HUES6 (cell line): ENCODE results near the gene ATP2B3.

Experiments
- H3K27ac ChIP-seq: 2 replicates; pipeline ENCODE4 v1.7.0; 2013; ENCODE audit warnings: low read depth, mild to moderate bottlenecking, low read length, inconsistent platforms
- H3K27me3 ChIP-seq: 2 replicates; pipeline ENCODE4 v1.6.1; 2013; ENCODE audit warnings: low read length; ENCODE audit not compliant: control insufficient read depth, insufficient read depth
- H3K36me3 ChIP-seq: 2 replicates; pipeline ENCODE4 v1.6.1; 2013; ENCODE audit warnings: low read length; ENCODE audit not compliant: control insufficient read depth, insufficient read depth
- H3K4me1 ChIP-seq: 2 replicates; pipeline ENCODE4 v1.6.1; 2013; ENCODE audit warnings: low read length; ENCODE audit not compliant: control insufficient read depth, insufficient read depth
- H3K4me3 ChIP-seq: 2 replicates; pipeline ENCODE4 v1.5.1; 2013; ENCODE audit warnings: low read depth, low read length
- H3K9ac ChIP-seq: one replicate; pipeline ENCODE4 v1.6.1; 2013; ENCODE audit warnings: mild to moderate bottlenecking, low read length
- H3K9me3 ChIP-seq: 2 replicates; pipeline ENCODE4 v1.6.1; 2013; ENCODE audit warnings: low read depth, low read length; ENCODE audit not compliant: control insufficient read depth, insufficient read depth

The ATP2B3 gene

DNA sequence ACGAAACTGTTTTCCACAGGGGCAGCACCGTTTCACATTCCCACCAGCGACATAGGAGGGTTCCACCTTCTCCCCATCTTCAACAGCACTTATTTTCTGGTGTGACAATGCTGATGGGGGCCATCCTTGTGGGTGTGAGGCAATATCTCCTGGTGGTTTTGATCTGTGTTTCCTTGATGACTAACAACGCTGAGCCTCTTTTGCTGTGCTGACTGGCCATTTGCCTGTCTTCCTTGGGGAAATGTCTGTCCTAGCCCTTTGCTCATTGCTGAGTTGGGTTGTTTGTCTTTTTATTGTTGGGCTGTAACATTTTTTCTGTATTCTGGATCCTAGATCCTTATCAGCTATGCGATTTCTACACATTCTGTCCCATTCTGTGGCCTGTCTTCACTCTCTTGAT is 33.7 kb downstream of the ATP2B3 start:
- H3K4me3 ChIP-seq: no peak overlapping the region
- H3K27ac ChIP-seq: no peak overlapping the region
- peaks cover 22% of the 10 kb centered on the region; the same call in 1 of the 2 replicates for H3K9me3 ChIP-seq
- H3K4me1 ChIP-seq: no peaks in the 10 kb centered on the region
- no peak overlapping the region for H3K9ac ChIP-seq
- no peaks in the 10 kb centered on the region; the same call in 1 of the 2 replicates for H3K27me3 ChIP-seq
- no peaks in the 10 kb centered on the region for H3K36me3 ChIP-seq

DNA sequence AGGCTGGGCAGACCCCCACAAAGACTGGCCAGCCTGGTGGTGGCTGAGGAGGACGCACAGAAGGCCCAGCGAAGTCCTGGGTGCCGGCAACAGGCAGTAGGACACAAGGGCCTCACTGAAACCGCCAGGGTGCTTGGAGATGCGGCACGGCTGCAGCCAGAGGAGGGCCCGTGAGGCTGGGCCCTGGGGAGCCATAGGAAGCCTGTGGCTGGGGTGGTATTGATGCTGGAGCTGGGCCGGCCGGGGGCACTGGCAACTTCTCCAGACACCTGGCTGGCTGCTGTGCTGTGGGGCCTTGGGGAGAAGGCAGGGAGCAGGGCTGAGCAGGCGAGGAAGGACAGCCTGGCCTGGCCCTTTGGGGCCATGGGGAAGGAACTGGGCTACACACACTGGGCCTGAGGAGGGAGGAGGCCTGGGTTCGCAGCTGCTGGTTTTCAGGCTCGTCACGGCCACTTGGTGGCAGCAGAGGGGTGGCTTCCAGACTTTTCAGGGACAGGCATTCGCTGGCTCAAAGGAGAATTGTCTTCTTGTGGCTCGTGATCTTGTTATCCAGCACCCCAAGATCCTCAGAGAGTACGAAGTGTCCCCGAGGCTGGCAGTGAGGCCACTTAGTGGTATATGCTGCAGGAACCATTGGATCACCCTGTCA is 37.2 kb downstream of the ATP2B3 start:
- H3K4me3 ChIP-seq: no peak overlapping the region
- H3K36me3 ChIP-seq: no peaks in the 10 kb centered on the region
- H3K4me1 ChIP-seq: no peaks in the 10 kb centered on the region
- no peak overlapping the region for H3K9ac ChIP-seq
- peaks cover 15% of the 10 kb centered on the region; the same call in 1 of the 2 replicates for H3K9me3 ChIP-seq
- no peaks in the 10 kb centered on the region; the same call in 1 of the 2 replicates for H3K27me3 ChIP-seq
- no peak overlapping the region for H3K27ac ChIP-seq

DNA sequence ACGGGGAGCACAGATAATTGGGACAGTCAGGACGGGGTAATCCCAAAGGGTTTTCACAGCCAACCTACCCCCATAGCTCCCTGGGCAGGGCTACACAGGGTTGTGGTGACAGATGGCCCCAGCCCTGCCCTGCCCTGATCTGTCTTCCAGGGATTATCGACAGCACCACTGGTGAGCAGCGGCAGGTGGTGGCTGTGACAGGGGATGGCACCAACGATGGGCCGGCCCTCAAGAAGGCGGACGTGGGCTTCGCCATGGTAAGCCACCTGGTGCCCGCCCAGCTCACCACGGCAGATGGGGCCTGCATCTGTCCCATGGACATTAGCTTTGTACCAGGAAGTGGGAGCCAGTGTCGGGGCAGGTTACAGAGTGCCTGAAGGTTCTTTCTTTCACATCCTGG is 39.3 kb downstream of the ATP2B3 start:
- Histone ChIP-seq H3K4me1 (no peaks in the 10 kb centered on the region; the same call in 1 of the 2 replicates), H3K27ac (no peak overlapping the region), H3K9me3 (peaks cover 29% of the 10 kb centered on the region; the same call in 1 of the 2 replicates), H3K27me3 (no peaks in the 10 kb centered on the region; the same call in 1 of the 2 replicates), H3K9ac (no peak overlapping the region), H3K4me3 (no peak overlapping the region), H3K36me3 (no peaks in the 10 kb centered on the region)

DNA sequence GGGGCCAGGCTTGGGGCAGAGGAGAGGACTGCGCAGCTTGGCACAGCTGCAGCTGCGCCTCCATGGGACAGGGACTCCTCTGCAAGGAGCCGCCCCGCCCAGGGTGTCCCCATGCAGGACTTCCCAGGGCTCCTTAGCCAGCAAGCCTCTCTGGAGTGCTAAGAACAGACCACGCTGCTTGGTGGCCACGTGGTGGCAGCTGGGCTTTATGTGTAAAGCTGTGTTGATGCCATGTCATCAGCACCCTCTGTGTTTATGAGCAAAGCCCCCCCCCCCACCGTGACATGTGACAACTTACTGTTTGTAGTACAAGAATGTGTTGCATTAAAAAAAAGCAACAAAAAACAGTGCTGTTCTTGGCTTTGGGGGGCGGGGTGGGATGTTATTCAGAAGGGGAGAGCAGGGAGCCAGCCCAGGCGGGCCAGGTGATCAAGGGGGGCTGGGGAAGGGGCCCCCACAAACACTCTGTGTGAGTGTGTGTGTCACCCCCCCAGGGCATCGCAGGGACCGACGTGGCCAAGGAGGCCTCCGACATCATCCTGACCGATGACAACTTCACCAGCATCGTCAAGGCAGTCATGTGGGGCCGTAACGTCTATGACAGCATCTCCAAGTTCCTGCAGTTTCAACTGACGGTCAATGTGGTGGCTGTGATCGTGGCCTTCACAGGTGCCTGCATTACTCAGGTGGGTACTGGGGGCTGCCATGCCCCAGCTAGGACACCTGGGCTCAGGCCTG is 40.3 kb downstream of the ATP2B3 start:
- no peak overlapping the region for H3K27ac ChIP-seq
- H3K36me3 ChIP-seq: no peaks in the 10 kb centered on the region
- H3K4me3 ChIP-seq: no peak overlapping the region
- H3K9me3 ChIP-seq: peaks cover 30% of the 10 kb centered on the region; the same call in 1 of the 2 replicates
- H3K9ac ChIP-seq: no peak overlapping the region
- H3K27me3 ChIP-seq: no peaks in the 10 kb centered on the region; the same call in 1 of the 2 replicates
- no peaks in the 10 kb centered on the region; the same call in 1 of the 2 replicates for H3K4me1 ChIP-seq

DNA sequence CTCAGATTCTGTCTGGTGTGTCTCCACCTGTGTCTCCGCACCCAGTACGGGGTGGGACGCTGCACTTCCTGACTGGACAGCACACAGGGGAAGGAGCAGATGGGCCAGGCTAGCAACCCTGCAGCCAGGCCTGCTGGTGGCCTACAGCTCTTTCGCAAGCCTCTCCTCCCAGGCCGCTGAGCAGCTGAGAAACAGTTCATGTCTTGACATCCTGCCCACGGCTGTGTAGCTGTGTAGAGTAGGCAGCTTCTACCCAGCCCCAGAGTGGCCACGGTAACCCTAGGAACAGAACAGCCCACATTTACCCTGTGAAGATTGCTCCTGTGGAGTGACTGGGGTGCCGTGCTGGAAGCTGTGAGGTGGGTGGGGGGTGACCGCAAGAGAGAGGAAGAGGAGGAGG is 42.6 kb downstream of the ATP2B3 start:
- Histone ChIP-seq H3K27ac (no peak overlapping the region), H3K36me3 (no peaks in the 10 kb centered on the region), H3K9me3 (peaks cover 37% of the 10 kb centered on the region; the same call in 1 of the 2 replicates), H3K9ac (no peak overlapping the region), H3K27me3 (no peaks in the 10 kb centered on the region; the same call in 1 of the 2 replicates), H3K4me1 (no peaks in the 10 kb centered on the region; the same call in 1 of the 2 replicates), H3K4me3 (no peak overlapping the region)

DNA sequence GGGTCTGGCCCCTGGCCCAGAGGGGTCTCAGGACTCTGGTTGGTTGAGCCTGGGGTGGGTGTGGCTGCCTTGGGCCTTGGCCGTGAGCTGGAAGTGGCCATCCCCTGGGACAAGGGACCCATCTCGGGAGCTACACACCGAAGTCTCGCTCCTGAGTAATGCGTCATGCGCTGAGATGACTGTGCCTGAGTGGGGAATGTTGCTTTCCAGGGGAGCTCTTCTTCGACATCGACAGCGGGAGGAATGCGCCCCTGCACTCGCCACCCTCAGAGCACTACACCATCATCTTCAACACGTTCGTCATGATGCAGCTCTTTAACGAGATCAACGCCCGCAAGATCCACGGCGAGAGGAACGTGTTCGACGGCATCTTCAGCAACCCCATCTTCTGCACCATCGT is 43.0 kb downstream of the ATP2B3 start:
- Histone ChIP-seq H3K4me3 (no peak overlapping the region), H3K27ac (no peak overlapping the region)

DNA sequence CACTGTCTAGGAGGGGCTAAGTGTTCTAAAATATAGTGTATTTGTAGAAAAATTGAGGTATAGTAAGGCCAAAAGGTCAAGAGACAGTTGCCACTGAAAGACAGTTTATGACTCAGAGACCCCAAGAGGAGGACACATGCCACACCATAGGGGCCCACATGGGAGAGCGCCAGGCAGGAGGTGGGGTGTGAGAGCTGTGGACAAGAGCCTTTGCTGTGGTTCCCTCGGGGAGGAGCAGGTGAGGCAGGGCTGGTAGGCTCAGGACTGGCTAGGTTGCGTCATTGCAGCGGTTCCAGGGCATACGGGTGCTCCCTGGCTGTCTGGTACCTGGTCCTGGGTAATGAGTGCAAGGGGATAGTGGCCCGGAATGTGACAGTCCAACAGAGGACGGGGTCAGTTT is 43.9 kb downstream of the ATP2B3 start:
- H3K36me3 ChIP-seq: no peaks in the 10 kb centered on the region
- H3K4me3 ChIP-seq: no peak overlapping the region
- no peak overlapping the region for H3K9ac ChIP-seq
- H3K27me3 ChIP-seq: no peaks in the 10 kb centered on the region; the same call in 1 of the 2 replicates
- H3K27ac ChIP-seq: no peak overlapping the region
- H3K9me3 ChIP-seq: peaks cover 42% of the 10 kb centered on the region; the same call in 1 of the 2 replicates
- H3K4me1 ChIP-seq: peaks cover 8% of the 10 kb centered on the region; the same call in 1 of the 2 replicates

More for the DNA sequence above, 43.0 kb downstream of the ATP2B3 start:
- no peaks in the 10 kb centered on the region for H3K36me3 ChIP-seq
- H3K9ac ChIP-seq: no peak overlapping the region
- no peaks in the 10 kb centered on the region; the same call in 1 of the 2 replicates for H3K27me3 ChIP-seq
- peaks cover under 1% of the 10 kb centered on the region; the same call in 1 of the 2 replicates for H3K4me1 ChIP-seq
- H3K9me3 ChIP-seq: peaks cover 41% of the 10 kb centered on the region; the same call in 1 of the 2 replicates

DNA sequence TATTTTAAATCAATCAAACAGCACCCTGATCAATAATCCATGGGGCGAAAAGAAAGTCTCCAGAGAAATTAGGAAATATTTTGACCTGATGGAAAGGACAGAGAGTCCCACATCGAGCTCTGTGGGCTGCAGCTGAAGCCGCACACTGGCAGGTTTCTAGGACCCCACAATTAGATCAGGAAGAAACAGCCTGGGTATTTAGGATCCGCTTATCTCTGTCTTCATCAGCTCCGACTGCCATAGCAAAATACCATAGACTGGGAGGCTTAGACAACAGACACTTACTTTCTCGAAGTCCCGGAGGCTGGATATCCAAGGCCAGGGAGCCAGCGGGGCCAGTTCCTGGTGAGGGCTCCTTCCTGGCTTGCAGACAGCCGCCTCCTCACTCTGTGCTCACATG is 45.1 kb downstream of the ATP2B3 start:
- H3K27ac ChIP-seq: no peak overlapping the region
- H3K9ac ChIP-seq: no peak overlapping the region
- H3K36me3 ChIP-seq: no peaks in the 10 kb centered on the region
- H3K4me1 ChIP-seq: peaks cover 13% of the 10 kb centered on the region; the same call in 1 of the 2 replicates
- H3K4me3 ChIP-seq: no peak overlapping the region
- H3K9me3 ChIP-seq: peaks cover 44% of the 10 kb centered on the region; the same call in 1 of the 2 replicates
- no peaks in the 10 kb centered on the region; the same call in 1 of the 2 replicates for H3K27me3 ChIP-seq

DNA sequence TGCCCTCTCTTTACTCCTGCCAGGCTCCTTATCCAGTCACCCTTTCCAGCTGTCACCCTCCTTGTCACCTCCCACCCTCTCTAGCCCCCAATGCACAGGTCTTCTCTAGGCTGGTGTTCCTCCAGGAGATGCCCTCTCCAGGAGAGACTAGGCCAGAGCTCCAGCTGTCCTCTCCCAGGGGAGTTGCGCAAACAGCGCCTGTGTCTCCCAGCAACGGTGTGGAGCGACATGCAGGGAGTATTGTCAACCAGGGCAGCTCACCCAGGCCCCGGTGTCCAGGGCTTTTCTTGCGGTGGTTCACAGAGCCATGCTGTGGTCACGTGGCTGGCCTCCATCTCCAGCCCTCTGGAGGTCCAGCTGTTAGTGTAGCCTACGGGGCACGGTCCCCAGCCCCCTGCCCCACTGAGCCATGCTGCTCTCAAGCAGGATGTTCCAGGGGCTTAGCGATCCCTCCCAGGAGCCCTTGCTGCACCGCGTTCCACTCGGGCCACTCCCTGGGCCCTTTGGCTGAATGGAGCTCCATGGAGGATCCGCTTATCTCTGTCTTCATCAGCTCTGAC is 46.7 kb downstream of the ATP2B3 start:
- Histone ChIP-seq H3K27me3 (no peaks in the 10 kb centered on the region), H3K4me3 (no peak overlapping the region), H3K4me1 (peaks cover 23% of the 10 kb centered on the region), H3K9ac (no peak overlapping the region), H3K27ac (no peak overlapping the region), H3K36me3 (no peaks in the 10 kb centered on the region), H3K9me3 (peaks cover 51% of the 10 kb centered on the region; the same call in 1 of the 2 replicates)

DNA sequence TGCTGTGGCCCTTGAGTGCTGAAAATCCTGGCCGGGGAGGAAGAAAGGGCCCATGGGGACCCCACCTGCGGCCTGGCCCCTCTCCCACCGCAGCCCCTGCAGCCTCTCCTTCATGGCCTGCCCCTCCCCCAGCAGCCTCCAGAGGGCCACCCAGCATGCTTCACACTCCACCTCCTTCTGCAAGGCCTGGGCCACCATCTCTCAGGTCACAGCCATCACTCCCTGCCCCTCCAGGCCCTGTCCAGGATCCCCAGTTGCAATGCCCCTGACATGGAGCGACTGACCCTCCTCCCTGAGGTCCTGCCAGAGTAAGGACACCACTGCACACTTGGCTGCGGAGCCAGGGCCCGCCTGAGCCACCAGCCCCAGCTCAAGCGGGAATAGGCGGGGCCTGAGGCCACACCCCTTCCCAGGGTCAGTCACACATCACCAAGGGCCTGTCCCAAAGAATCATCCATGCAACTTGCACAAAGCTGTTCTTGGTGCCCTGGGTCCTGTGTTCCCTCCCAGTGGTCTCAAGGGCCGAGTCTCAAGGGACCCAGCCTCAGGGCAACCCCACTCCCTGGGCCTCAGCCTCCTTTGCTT is 48.6 kb downstream of the ATP2B3 start:
- Histone ChIP-seq H3K4me1 (peaks cover 23% of the 10 kb centered on the region), H3K9ac (no peak overlapping the region), H3K27ac (no peak overlapping the region), H3K4me3 (no peak overlapping the region), H3K36me3 (no peaks in the 10 kb centered on the region), H3K9me3 (peaks cover 44% of the 10 kb centered on the region; the same call in 1 of the 2 replicates), H3K27me3 (no peaks in the 10 kb centered on the region)
